Ovary (tissue), 9 donors: Measurements from ENCODE around the gene SLK. TPM values are rescaled to one million over a fixed set of nuclear protein-coding genes. Genes with fewer than 3 reads are reported as not detected.

Experiments used
- DNase-seq, 5 donors: peaks; one replicate each; pipeline ENCODE4 v3.0.0-alpha.2; 2019 to 2020
- H3K27ac ChIP-seq, 2 donors: fragments of 200-600 bp; one replicate each; pipeline versions ENCODE4 v1.5.1 to v1.8.0; 2019 to 2022
- H3K27me3 ChIP-seq: fragments of 200-600 bp; one replicate; pipeline ENCODE4 v1.8.0; 2022
- H3K36me3 ChIP-seq: fragments of 200-600 bp; sonication (generic); one replicate; pipeline ENCODE4 v1.5.1; 2019
- H3K4me1 ChIP-seq: one replicate; pipeline ENCODE4 v1.8.1; 2013; ENCODE audit warnings: mild to moderate bottlenecking, moderate library complexity; ENCODE audit not compliant: insufficient read depth
- H3K4me3 ChIP-seq: fragments of 200-600 bp; sonication (generic); one replicate; pipeline ENCODE4 v1.5.1; 2017
- H3K9me3 ChIP-seq, 2 donors: fragments of 200-600 bp in 1 of 2; sonication (generic) in 1 of 2; one replicate each; pipeline versions ENCODE4 v1.5.1 to v1.8.1; 2013 to 2019; ENCODE audit warnings: mild to moderate bottlenecking in 1 of 2, moderate library complexity in 1 of 2
- CTCF ChIP-seq, 3 donors: fragments of 450-650 bp in 2 of 3; fragments of 200-600 bp in 1 of 3; IDR thresholded peaks; one replicate each; pipeline versions ENCODE4 v1.5.1 to v1.8.0; 2016 to 2022; ENCODE audit warnings: antibody characterized with exemption in 3 of 3, mild to moderate bottlenecking in 1 of 3
- EP300 ChIP-seq: sonication (generic); formaldehyde crosslinking; IDR thresholded peaks from one replicate; pipeline ENCODE4 v1.6.1; 2017; ENCODE audit warnings: antibody characterized with exemption
- POLR2A ChIP-seq: fragments of 450-650 bp; IDR thresholded peaks from one replicate; pipeline ENCODE4 v1.6.1; 2017; ENCODE audit warnings: antibody characterized with exemption, mild to moderate bottlenecking, moderate library complexity
- WGBS, 3 donors: extraction: QIAGEN DNeasy Blood & Tissue Kit in 1 of 3; methylation state at CpG; one replicate each; pipeline versions ENCODE4 v1.1.5 to v1.1.7; 2013 to 2017; 5-methylcytosine and 5-hydroxymethylcytosine counted together
- intact Hi-C, 4 donors: fragments of 100-400 bp; cut with DNase I; formaldehyde crosslinking; loops; one replicate each; pipeline versions ENCODE4 v1.11.0 to v1.15.1; 2022 to 2023
- polyA plus RNA-seq, 2 donors: library from polyadenylated mRNA; stranded (reverse); fragments of 200-250 nt in 1 of 2; fragments of 350-450 nt in 1 of 2; fragmentation: Illumina TruSeq in 1 of 2; extraction: RNeasy Lipid Tissue Mini Kit (QIAGEN cat#74804) in 1 of 2; gene quantifications; one replicate each; pipeline ENCODE4 v1.2.3, GENCODE V29; 2013 to 2014
- total RNA-seq, 7 donors: library from RNA; depleted of rRNA in 2 of 7; stranded (reverse); fragments of >200 nt in 2 of 7; fragmentation: NEBNext Ultra II Directional in 3 of 7; extraction: Animal tissue kit (Norgen Biotek cat#: 25700) in 3 of 7; gene quantifications; one replicate each; pipeline versions ENCODE4 v1.1.0 to v1.2.4, GENCODE V29; 2016 to 2023
- donor health status: DM: no; HTN: no; CAD: no; lungs with moderate emphysema.
- donor health status: DM: no; HTN: no; CAD: no.
- donor health status: Bipolar disorder and iron deficiency.
- donor health status: DM: yes; HTN: yes; CAD: no.
- donor health status: DM: no; HTN: no; CAD: no.
- donor health status: DM: yes; HTN: yes; CAD: no.

The SLK gene
- total and polyA plus RNA-seq, 9 donors = 19.9 to 71.5 (median 43.4) TPM

- WGBS, 3 donors = 60 to 69% (median 69%) methylated on average over 1 of the region's 1 CpG
Observed at GRCh38 chr10:103990531-103990930, 23.6 kb downstream of the SLK start.

GRCh38 chr10:103991393-103992128 lies 24.6 kb downstream of the SLK start:
- TF ChIP-seq POLR2A (no peak), EP300 (no peak), CTCF (IDR thresholded peaks at IDR 0.05) (no peak)
- Histone ChIP-seq H3K27ac (no peak overlapping the region), H3K4me1 (peaks cover 3% of the 10 kb centered on the region), H3K36me3 (no peaks in the 10 kb centered on the region), H3K27me3 (no peaks in the 10 kb centered on the region), H3K4me3 (no peak overlapping the region), H3K9me3 (no peaks in the 10 kb centered on the region)
- 68 to 83% (median 71%) methylated on average over 3 of the region's 3 CpGs for WGBS, 3 donors
- no peak for DNase-seq
- intact Hi-C loops = no loop called here

More at GRCh38 chr10:103990531-103990930, 23.6 kb downstream of the SLK start:
- H3K27me3 ChIP-seq = no peaks in the 10 kb centered on the region
- no peaks in the 10 kb centered on the region for H3K9me3 ChIP-seq
- peaks cover 6% of the 10 kb centered on the region for H3K4me1 ChIP-seq
- no peak overlapping the region for H3K27ac ChIP-seq
- intact Hi-C loops = no loop called here
- no peaks in the 10 kb centered on the region for H3K36me3 ChIP-seq
- no peak overlapping the region for H3K4me3 ChIP-seq
- DNase-seq = no peak
- TF ChIP-seq CTCF (IDR thresholded peaks at IDR 0.05) = no peak
- TF ChIP-seq POLR2A = no peak
- TF ChIP-seq EP300 = no peak

GRCh38 chr10:103995134-103995533 lies 28.2 kb downstream of the SLK start:
- no peaks in the 10 kb centered on the region for H3K27me3 ChIP-seq
- WGBS, 3 donors = 83 to 94% (median 87%) methylated on average over 1 of the region's 1 CpG
- H3K9me3 ChIP-seq = no peaks in the 10 kb centered on the region
- no peak for DNase-seq
- H3K4me1 ChIP-seq = peaks cover 1% of the 10 kb centered on the region
- no peaks in the 10 kb centered on the region for H3K36me3 ChIP-seq
- no peak overlapping the region for H3K4me3 ChIP-seq
- intact Hi-C loops = no loop called here
- no peak overlapping the region for H3K27ac ChIP-seq
- TF ChIP-seq POLR2A = no peak
- TF ChIP-seq CTCF (IDR thresholded peaks at IDR 0.05) = no peak
- no peak for TF ChIP-seq EP300

GRCh38 chr10:103998805-103999204 lies 31.9 kb downstream of the SLK start:
- TF ChIP-seq EP300 = no peak
- TF ChIP-seq CTCF (IDR thresholded peaks at IDR 0.05) = no peak
- TF ChIP-seq POLR2A = no peak
- H3K4me3 ChIP-seq = no peak overlapping the region
- no peaks in the 10 kb centered on the region for H3K27me3 ChIP-seq
- no peak for DNase-seq
- H3K9me3 ChIP-seq = no peaks in the 10 kb centered on the region
- no peaks in the 10 kb centered on the region for H3K4me1 ChIP-seq
- intact Hi-C loops = no loop called here
- no peaks in the 10 kb centered on the region for H3K36me3 ChIP-seq
- H3K27ac ChIP-seq = no peak overlapping the region
- WGBS, 3 donors = 96 to 98% (median 98%) methylated on average over 2 of the region's 2 CpGs
